IMR-90 (cell line): ENCODE measurements around the gene MYH10.

ENCODE experiments used
- CTCF ChIP-seq: conservative IDR thresholded peaks from 2 replicates; pipeline ENCODE4 v1.5.1; 2012; ENCODE audit warnings: mild to moderate bottlenecking, low read depth, low read length, improper control_type of control experiment
- MAFK ChIP-seq: IDR thresholded peaks from 2 replicates; pipeline ENCODE4 v1.6.1; 2012; ENCODE audit warnings: low read depth, low read length, improper control_type of control experiment
- MAZ ChIP-seq: IDR thresholded peaks from 2 replicates; pipeline ENCODE4 v1.6.1; 2012; ENCODE audit warnings: low read depth, mild to moderate bottlenecking, low read length, improper control_type of control experiment, moderate library complexity, borderline replicate concordance
- RCOR1 ChIP-seq: IDR thresholded peaks from 2 replicates; pipeline ENCODE4 v1.6.1; 2012; ENCODE audit warnings: mild to moderate bottlenecking, low read length, improper control_type of control experiment; ENCODE audit not compliant: insufficient replicate concordance
- RFX5 ChIP-seq: IDR thresholded peaks from 2 replicates; pipeline ENCODE4 v1.8.0; 2012; ENCODE audit warnings: low read depth, mild to moderate bottlenecking, low read length, moderate library complexity
- SMC3 ChIP-seq: fragments of 150-350 bp; IDR thresholded peaks from 2 replicates; pipeline ENCODE4 v1.6.1; 2016; ENCODE audit warnings: low read depth, mild to moderate bottlenecking, antibody characterized with exemption, low read length, moderate library complexity
- TF ChIP-seq, protein P1 (sequence below): fragments of 150-350 bp; IDR thresholded peaks from 2 replicates; pipeline ENCODE4 v1.6.1; 2017; ENCODE audit warnings: mild to moderate bottlenecking, antibody characterized with exemption, low read length, low read depth
- TF ChIP-seq, protein P2 (sequence below): fragments of 150-350 bp; IDR thresholded peaks from 2 replicates; pipeline ENCODE4 v1.6.1; 2016; ENCODE audit warnings: low read depth, mild to moderate bottlenecking, low read length, moderate library complexity, borderline replicate concordance

- no peak for TF ChIP-seq CTCF
- no peak for TF ChIP-seq RCOR1
- TF ChIP-seq, protein P1, sequence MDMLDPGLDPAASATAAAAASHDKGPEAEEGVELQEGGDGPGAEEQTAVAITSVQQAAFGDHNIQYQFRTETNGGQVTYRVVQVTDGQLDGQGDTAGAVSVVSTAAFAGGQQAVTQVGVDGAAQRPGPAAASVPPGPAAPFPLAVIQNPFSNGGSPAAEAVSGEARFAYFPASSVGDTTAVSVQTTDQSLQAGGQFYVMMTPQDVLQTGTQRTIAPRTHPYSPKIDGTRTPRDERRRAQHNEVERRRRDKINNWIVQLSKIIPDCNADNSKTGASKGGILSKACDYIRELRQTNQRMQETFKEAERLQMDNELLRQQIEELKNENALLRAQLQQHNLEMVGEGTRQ = no peak
- no peak for TF ChIP-seq MAZ
- TF ChIP-seq SMC3 = no peak
- no peak for TF ChIP-seq RFX5
- TF ChIP-seq, protein P2, sequence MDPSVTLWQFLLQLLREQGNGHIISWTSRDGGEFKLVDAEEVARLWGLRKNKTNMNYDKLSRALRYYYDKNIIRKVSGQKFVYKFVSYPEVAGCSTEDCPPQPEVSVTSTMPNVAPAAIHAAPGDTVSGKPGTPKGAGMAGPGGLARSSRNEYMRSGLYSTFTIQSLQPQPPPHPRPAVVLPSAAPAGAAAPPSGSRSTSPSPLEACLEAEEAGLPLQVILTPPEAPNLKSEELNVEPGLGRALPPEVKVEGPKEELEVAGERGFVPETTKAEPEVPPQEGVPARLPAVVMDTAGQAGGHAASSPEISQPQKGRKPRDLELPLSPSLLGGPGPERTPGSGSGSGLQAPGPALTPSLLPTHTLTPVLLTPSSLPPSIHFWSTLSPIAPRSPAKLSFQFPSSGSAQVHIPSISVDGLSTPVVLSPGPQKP = no peak
- no peak for TF ChIP-seq MAFK
These were observed 170.7 kb downstream of the MYH10 start for GRCh38 chr17:8459831-8460230.
